Spleen (tissue), 7 donors: ENCODE data around the gene TEX53.

Source experiments
- CTCF ChIP-seq, 11 experiments: fragments of 200-600 bp in 7 of 11; fragments of 450-650 bp in 4 of 11; sonication (generic) in 4 of 11; IDR thresholded peaks in 8 of 11; conservative IDR thresholded peaks in 3 of 11; 1 replicate in 7 of 11; 2 replicates in 4 of 11; pipeline versions ENCODE4 v1.4.0 to v1.8.0; 2016 to 2021; ENCODE audit warnings: antibody characterized with exemption in 11 of 11, inconsistent platforms in 4 of 11, mild to moderate bottlenecking in 1 of 11
- POLR2A ChIP-seq, 3 donors: fragments of 450-650 bp; IDR thresholded peaks; one replicate each; pipeline ENCODE4 v1.5.1; 2017; ENCODE audit warnings: antibody characterized with exemption in 3 of 3, mild to moderate bottlenecking in 1 of 3
- POLR2AphosphoS5 ChIP-seq, 3 donors: sonication (generic); formaldehyde crosslinking; IDR thresholded peaks; one replicate each; pipeline ENCODE4 v1.5.1; 2017; ENCODE audit warnings: antibody characterized with exemption in 3 of 3
- donor health status: DM: no; HTN: no; CAD: no; lungs with moderate emphysema.
- donor health status: DM: no; HTN: no; CAD: no.
- donor health status: DM: no; HTN: no; CAD: no.

GRCh38 chr9:114680259-114681001 lies 22.8 kb upstream of the TEX53 start:
- TF ChIP-seq CTCF (IDR thresholded peaks at IDR 0.05 in 8 of 11, conservative IDR thresholded peaks at IDR 0.05 in 3 of 11): no peak
- TF ChIP-seq POLR2A (IDR thresholded peaks at IDR 0.05): no peak
- no peak for TF ChIP-seq POLR2AphosphoS5 (IDR thresholded peaks at IDR 0.05)
